ENCODE data around the gene EXOSC6.
"Not testable (repeated sequence)": the region's sequence is repeated elsewhere in the genome, so short reads cannot be mapped to it uniquely, and the experiment has no call there.

Gene EXOSC6

DNA sequence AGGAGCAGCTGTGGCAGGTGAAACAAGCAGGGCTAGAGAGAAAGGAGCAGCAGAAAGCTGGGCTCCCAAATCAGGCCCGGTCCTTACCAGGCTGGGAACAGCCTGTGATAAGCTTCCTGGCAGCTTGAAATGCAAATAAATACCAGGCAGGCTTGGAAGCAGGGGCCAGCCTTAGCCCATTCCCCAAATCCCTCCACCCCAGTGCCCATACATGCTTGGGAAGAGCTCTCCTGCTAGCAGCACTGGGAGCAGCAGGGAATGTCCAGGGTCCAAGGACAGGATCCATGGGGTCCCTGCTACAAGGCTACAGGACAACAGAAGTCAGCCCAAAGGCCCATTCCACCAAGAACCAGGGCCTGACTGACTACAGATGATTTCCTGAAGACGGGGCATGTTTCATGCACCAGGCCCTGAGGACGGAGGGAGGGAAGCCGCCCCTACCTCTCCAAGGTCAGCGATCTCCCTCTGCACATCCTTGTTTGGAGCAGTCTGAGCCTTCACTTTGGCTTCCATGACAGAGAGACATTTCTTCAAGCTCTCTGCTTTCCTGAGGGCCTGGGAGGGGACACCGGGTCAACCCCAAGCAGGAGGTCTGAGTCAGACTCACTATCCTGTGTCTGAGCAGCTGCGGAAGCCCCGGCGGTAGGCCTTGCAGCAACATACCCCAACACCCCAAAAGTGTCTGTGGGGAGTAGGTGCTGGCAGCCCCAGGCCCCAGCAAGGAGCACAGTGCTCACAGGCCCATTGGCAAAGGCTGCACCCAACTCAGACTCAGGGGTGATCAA is 2.6 kb upstream of the EXOSC6 start:
- no peak for DNase-seq

DNA sequence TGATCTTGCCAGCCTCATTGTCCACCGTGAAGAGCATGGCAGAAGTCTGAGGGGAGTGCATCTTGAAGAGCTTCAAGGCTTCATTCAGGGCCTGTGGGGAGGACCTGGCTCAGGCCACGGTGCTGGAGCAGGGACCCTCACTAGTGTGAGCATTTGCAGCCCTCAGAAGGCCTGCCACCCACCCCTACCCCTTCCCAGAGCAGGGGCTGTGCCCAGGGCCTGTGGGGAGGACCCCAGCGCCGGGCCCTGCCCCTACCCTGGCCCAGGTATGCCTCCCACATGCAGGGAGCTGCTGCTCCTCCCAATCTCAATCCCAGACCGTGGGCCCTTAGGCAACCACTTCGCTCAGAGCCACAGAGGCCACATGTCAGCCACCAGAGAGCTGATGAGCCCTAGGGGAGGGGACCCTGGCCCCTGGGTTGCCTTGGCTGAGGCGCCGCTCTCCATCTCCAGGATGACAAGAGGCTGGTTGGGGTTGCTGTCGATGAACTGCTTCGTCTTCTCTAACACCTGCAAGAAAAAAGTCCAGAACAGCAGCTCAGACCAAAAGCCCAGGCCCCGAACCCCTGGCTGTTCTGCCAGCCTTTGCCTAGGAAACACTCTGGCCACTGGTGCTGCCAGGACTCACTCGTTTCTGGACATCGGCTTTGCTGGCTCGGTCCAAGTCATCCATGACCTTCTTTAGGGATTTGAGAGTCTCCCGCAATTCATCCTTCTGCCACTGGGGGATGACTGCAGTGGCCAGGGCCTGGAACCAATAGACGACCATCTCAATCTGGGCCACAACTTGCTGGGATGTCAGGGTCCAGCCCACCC is 1.8 kb upstream of the EXOSC6 start:
- DNase-seq, result no peak

DNA sequence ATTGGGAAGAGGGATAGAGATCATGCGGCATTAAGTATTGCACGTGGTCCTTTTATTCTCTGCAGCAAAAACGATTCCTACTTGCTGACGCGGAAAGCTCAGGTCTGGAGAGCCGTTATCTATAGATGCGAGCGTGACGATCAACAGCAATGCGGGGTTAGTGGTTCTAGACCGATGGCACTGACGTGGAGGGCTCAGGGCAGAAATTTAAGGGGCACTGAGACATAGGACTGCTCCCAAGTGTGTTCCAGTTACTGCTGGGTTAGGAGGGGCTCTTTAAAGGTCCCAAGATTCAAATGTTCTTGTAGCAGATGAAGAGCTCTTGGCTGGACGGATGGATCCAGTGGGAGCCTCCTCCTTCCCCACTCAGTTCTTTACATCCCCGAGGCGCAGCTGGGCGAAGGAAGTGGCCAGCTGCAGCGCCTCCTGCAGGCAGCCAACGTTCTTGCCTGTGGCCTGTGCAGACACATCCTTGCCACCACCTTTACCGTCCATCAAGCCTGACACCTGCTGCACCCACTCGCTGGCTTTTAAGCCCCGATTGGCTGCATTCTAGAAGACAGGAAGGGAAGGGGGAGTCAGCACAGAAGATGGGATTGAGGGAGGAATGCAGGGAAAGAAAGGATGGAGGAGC is 732 bp upstream of the EXOSC6 start:
- DNase-seq, result no peak

GRCh38 chr16:70250748-70251628 is 752 bp downstream of the EXOSC6 start:
- peak; percentile 12 for DNase-seq

DNA sequence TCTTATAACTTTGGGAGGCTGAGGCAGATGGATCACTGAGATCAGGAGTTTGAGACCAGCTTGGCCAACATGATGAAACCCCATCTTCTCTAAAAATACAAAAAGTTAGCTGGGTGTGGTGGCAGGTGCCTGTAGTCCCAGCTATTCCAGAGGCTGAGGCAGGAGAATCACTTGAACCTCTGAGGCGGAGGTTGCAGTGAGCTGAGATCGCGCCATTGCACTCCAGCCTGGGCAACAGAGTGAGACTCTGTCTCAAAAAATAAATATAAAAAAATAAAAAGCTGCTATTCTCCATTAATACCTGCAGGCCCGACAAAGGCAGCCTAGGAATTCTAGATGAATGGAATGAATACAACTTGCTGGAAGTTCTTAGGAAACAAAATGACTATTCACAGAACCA is 2.0 kb downstream of the EXOSC6 start:
- not testable (repeated sequence) for DNase-seq

- not testable (repeated sequence) for DNase-seq
Observed at GRCh38 chr16:70238773-70239172, 13.0 kb downstream of the EXOSC6 start.

DNA sequence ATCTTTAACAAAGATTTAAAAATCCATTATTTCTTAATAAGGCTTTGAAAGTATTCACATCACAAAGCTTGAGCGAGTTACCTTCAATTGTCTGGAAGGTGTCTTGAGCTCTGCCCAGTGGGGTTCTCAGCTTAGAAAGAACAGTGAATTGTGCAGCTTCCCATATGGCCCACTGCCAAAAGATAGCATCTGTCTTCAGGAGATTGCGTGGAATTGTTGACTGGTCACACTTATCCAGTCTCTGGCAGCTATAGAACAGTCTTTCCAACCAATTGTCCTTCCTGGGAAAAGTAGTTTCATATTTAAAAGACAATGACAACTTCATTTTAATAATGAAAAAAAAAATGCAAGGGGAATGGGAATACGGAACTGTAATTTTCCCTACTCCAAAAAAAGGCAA is 19.9 kb downstream of the EXOSC6 start:
- not testable (repeated sequence) for DNase-seq

GRCh38 chr16:70226024-70226423 is 25.7 kb downstream of the EXOSC6 start:
- DNase-seq, result not testable (repeated sequence)

- DNase-seq, result not testable (repeated sequence)
Observed at GRCh38 chr16:70225430-70225829, 26.3 kb downstream of the EXOSC6 start.

- not testable (repeated sequence) for DNase-seq
Observed at GRCh38 chr16:70224645-70225044, 27.1 kb downstream of the EXOSC6 start.

- DNase-seq, result not testable (repeated sequence)
Observed at GRCh38 chr16:70223971-70224513, 27.7 kb downstream of the EXOSC6 start.

- not testable (repeated sequence) for DNase-seq
Observed at GRCh38 chr16:70223216-70223615, 28.5 kb downstream of the EXOSC6 start.

GRCh38 chr16:70222574-70222973 is 29.2 kb downstream of the EXOSC6 start:
- not testable (repeated sequence) for DNase-seq

DNA sequence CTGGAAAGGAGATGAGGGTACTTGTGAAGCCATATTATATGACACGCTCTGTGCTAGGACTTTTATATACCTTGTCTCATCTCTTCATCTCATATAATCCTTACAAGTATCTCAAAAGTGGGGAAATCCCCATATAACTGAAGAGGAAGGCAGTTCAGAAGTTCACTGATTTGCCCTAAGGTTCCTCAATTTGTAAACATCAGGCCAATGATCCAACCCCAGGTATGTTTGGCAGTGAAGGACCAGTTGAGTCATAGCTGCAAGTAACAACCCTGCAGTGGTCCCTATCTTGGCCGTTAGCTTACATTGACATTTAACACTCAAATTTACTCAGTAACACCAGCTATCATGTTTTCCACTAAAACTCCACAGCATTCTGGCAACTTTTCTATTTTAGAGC is 33.2 kb downstream of the EXOSC6 start:
- DNase-seq, result not testable (repeated sequence)

- not testable (repeated sequence) for DNase-seq
Observed at GRCh38 chr16:70206382-70206781, 45.4 kb downstream of the EXOSC6 start.

- DNase-seq, result not testable (repeated sequence)
Observed at GRCh38 chr16:70204668-70205405, 46.9 kb downstream of the EXOSC6 start.

DNA sequence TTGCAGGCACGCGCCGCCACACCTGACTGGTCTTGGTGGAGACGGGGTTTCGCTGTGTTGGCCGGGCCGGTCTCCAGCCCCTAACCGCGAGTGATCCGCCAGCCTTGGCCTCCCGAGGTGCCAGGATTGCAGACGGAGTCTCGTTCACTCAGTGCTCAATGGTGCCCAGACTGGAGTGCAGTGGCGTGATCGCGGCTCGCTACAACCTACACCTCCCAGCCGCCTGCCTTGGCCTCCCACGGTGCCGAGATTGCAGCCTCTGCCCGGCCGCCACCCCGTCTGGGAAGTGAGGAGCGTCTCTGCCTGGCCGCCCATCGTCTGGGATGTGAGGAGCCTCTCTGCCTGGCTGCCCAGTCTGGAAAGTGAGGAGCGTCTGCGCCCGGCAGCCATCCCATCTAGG is 47.7 kb downstream of the EXOSC6 start:
- DNase-seq, result not testable (repeated sequence)

DNA sequence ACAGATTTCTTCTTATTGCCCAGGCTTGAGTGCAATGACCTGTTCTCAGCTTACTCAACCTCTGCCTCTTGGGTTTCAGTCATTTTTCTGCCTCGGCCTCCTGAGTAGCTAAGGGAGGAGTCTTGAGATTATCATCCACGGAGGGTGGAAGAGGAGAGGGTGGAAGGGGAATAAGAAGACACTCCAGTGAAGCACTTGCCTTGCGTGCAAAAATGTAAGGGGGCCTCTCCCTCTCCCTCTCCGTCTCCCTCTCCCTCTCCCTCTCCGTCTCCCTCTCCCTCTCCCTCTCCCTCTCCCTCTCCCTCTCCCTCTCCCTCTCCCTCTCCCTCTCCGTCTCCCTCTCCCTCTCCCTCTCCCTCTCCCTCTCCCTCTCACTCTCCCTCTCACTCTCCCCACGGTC is 48.2 kb downstream of the EXOSC6 start:
- DNase-seq, result not testable (repeated sequence)

- DNase-seq, result not testable (repeated sequence)
Observed at GRCh38 chr16:70200063-70200462, 51.7 kb downstream of the EXOSC6 start.

DNA sequence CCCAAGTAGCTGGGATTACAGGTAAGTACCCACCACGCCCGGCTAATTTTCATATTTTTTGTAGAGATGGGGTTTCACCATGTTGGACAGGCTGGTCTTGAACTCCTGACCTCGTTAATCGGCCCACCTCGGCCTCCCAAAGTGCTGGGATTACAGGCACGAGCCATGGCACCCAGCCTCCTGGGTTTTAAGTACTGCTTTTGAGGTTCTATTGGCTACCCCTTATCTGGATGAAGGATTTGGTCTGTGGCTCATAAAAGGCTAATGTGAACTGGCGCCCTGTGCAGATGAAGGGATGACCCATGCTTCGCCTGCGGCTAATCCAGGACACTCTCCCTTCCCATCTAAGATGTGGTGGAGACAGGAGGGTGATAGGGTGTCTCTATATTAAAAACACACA is 52.6 kb downstream of the EXOSC6 start:
- not testable (repeated sequence) for DNase-seq

GRCh38 chr16:70198666-70199065 is 53.1 kb downstream of the EXOSC6 start:
- not testable (repeated sequence) for DNase-seq
